NCI-H446 treated with DMSO at 0.1 percent for 48 hours (cell line): Measurements from ENCODE around the gene FRMD4B.

Experiments used
- DNase-seq: peaks from one replicate; lab custom pipeline; 2025; lab: John Stamatoyannopoulos, UW

FRMD4B gene

GRCh38 chr3:69166446-69166845 is 219.4 kb downstream of the FRMD4B start:
- no peak for DNase-seq

GRCh38 chr3:69165744-69166143 is 220.1 kb downstream of the FRMD4B start:
- no peak for DNase-seq

DNA sequence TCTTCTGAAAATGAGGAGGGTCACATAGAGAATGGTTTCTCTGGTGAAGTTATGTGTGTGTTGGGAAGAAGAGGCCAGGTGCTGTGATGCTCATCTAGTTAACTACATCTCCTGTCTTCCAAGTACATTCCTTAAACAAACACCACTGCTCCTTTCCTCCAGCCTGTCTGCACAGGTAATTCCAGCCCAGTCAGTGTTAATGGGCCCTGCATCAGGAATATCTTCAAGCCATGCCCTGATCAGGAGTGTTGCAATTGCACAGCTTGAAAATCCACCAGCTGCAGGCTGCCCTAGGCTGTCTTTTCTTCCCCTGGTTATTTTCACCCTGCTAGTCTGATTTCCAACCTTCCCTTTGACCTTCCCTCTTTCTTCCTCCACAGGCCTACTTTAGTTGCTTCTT is 221.6 kb downstream of the FRMD4B start:
- no peak for DNase-seq

DNA sequence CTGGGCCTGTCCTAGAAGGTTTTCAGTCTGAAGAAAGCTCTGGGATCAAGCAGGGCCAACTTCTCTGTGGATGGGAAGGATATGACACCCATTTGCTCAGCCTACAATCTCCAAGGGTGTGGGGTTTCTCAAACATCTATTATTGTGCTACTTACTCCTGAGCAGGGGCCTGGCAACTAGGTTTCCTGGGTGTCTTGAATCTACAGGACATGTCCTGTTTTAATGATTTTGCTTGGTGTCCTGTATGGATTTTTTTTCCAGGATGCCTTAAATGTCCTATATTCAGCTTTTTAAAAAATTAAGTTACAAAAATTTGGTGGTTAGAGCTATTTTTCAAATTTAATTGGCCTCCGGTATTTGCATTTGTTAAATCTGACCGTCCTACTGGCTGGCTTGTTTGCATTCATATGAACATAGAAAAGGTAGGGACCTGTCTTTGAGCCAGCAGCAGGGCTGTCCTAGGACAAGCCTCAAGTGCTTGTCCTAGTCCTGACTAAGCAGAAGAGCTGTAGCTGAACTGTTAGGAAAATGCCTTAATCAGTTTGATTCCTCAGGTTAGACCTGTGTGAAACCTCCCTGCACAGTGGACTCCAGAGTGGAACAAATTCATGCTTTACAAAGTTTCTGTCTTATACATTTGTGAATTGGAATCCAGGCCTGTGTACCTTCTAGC is 223.4 kb downstream of the FRMD4B start:
- DNase-seq = no peak

DNA sequence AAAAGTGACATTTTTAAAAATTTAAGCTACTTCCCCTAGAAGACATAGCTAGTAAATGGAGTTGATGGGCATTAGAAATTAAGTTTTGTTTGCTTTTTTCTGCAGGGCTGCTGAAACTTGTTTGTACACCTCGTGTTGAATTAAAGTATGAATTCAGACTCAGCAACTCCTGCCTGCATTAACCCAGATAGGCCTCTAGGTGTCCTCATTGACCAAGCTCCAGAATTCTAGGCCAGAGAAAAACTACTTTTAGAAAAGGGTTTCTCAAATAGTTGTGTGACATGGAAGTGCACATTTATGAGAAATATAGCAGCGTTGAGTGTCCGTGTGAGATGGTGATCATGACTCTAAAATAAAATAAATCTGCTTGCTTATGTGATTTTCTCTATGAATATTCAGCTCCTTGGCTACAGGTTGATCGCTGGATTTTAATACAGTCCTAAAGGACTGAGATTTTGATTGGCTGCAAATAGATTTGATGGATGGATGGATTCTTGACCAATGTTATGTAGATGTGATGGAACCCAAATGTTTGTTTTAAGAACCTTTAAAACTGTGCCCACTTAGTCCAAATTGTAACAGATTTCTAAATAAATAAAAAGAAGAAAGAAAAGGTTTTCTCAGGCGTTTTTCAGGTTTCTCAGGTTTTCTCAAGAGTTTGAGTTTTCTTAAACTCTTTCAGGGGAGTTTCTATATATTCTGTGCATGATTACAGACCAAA is 224.1 kb downstream of the FRMD4B start:
- DNase-seq = no peak

- no peak for DNase-seq
These were observed 225.4 kb downstream of the FRMD4B start for GRCh38 chr3:69160525-69160924.

DNA sequence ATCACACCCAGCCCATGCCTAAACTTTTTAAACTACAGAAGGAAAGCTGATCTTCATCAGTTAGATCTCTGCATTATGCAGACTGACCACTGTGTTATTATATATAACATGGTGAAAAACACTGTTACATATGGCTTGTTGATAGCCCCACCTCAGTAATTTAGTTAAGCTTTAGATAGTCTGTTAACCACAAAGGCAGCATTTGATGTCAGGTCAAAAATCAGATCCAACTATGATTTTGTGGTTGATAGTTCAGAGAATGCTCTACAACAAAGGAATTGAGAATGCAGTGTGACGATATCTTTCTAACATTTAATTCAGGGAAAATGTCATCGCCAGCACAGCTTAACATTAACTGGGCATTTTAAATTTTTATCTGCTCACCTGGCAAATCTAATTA is 225.8 kb downstream of the FRMD4B start:
- no peak for DNase-seq

GRCh38 chr3:69149586-69149985 is 236.3 kb downstream of the FRMD4B start:
- DNase-seq = no peak

- DNase-seq = no peak
These were observed 240.2 kb downstream of the FRMD4B start for GRCh38 chr3:69145688-69146087.

GRCh38 chr3:69144631-69145245 is 241.2 kb downstream of the FRMD4B start:
- no peak for DNase-seq

GRCh38 chr3:69143612-69144011 is 242.3 kb downstream of the FRMD4B start:
- no peak for DNase-seq

GRCh38 chr3:69142797-69143454 is 243.0 kb downstream of the FRMD4B start:
- no peak for DNase-seq

DNA sequence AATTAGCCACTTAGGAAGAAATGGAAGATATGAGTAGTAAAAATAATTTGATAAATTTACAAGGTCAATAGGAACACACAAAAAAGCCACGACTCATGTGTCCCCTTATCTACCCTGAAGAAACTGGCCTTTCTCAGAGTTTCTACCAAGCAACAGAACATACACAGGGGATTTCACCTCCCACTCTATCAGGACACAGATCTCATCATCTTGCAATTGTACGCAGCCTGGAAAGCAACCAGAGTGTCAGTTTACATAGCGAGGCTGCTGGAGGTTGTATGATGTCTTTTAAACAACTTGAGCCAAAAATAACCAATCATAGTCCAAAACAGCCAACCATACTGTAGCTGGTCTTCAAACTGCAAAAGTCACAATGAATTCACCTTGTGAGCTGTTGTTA is 243.8 kb downstream of the FRMD4B start:
- no peak for DNase-seq

GRCh38 chr3:69141313-69141712 is 244.6 kb downstream of the FRMD4B start:
- DNase-seq = no peak

- no peak for DNase-seq
These were observed 248.5 kb downstream of the FRMD4B start for GRCh38 chr3:69137412-69137811.

GRCh38 chr3:69137005-69137404 is 248.9 kb downstream of the FRMD4B start:
- no peak for DNase-seq

- no peak for DNase-seq
These were observed 255.2 kb downstream of the FRMD4B start for GRCh38 chr3:69130689-69131088.

- no peak for DNase-seq
These were observed 256.4 kb downstream of the FRMD4B start for GRCh38 chr3:69129531-69129930.

DNA sequence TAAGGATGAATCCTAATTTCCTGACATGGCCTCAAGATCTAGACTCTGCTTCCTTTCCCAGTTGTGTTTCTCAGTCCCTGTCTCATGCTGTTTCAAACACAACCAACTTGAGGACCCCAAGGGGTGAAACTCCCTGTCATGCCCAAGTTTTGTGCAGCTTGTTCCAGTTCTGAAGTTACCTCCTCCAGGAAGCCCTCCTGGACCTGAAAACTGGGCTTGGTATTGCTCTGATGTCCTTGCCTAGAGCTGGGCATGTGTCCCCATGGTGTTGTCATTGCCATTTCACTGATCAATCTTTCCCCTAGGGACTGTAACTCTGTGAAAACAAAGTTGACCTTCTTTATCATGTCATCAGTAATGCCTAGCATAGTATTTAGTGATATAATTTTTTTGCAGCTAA is 257.4 kb downstream of the FRMD4B start:
- no peak for DNase-seq

GRCh38 chr3:69126999-69127398 is 258.9 kb downstream of the FRMD4B start:
- DNase-seq = no peak

- DNase-seq = no peak
These were observed 259.7 kb downstream of the FRMD4B start for GRCh38 chr3:69126216-69126615.

- DNase-seq = no peak
These were observed 263.5 kb downstream of the FRMD4B start, which contains the start of gene LMOD3 for GRCh38 chr3:69122403-69122802. LMOD3 (minus strand) TSS chr3:69122595; CDS start chr3:69122386, 209 bp downstream.

DNA sequence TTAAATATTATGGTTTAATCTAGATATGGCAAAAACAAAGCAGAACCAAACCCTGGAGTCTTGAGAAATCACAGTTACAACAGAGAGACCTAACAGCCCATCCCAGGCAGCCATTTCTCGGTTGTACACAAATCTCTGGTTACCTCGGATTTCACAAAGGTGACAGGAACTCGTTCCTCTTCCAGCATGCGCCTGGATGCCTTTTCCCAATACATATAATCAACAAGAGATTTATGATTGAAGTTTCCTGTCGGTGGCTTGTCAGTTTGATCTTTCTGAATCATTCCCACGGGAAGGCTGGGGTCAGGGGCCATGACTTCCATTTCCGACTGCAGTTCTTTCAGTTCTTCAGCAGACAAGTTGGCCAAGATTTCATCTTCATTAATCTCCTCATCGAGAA is 263.9 kb downstream of the FRMD4B start:
- no peak for DNase-seq
